ENCODE data around the gene KLHDC1.
"Not testable (repeated sequence)": the region's sequence is repeated elsewhere in the genome, so short reads cannot be mapped to it uniquely, and the experiment has no call there.

KLHDC1 gene

DNA sequence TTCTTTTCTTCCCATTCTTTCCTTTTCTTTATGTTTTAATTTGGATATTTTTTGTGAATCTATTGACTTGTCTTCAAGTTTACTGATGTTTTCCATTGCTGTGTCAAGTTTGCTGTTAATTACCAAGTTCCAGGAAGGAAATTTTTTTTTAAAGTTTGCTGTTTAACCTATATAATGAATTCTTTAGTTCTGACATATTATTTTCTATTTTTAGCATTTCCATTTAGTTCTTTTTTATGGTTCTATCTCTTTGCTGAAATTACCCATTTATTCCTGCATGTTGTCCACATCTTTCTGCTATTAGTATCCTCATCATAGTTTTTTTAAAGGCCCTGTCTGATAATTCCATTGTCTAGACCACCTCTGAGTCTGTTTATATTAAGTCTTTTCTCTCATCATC lies 27.8 kb downstream of the KLHDC1 start:
- Histone ChIP-seq H2AFZ (ENCODE audit: low read depth) (no peak overlapping the region), H3K27me3 (ENCODE audit: insufficient read depth, low read depth) (no peaks in the 10 kb centered on the region), H3K9ac (no peak overlapping the region), H4K20me1 (ENCODE audit: insufficient read depth) (no peaks in the 10 kb centered on the region), H3K4me1 (ENCODE audit: low read depth, poor library complexity, severe bottlenecking) (no peaks in the 10 kb centered on the region), H3K79me2 (ENCODE audit: insufficient read depth, low read depth) (no peaks in the 10 kb centered on the region), H3K36me3 (ENCODE audit: insufficient read depth) (no peaks in the 10 kb centered on the region), H3K4me2 (no peak overlapping the region), H3K27ac (no peak overlapping the region), H3K4me3 (IDR thresholded peaks at IDR 0.05; ENCODE audit: insufficient read depth, low read depth, low read length) (no peak overlapping the region)
- TF ChIP-seq, protein P1, sequence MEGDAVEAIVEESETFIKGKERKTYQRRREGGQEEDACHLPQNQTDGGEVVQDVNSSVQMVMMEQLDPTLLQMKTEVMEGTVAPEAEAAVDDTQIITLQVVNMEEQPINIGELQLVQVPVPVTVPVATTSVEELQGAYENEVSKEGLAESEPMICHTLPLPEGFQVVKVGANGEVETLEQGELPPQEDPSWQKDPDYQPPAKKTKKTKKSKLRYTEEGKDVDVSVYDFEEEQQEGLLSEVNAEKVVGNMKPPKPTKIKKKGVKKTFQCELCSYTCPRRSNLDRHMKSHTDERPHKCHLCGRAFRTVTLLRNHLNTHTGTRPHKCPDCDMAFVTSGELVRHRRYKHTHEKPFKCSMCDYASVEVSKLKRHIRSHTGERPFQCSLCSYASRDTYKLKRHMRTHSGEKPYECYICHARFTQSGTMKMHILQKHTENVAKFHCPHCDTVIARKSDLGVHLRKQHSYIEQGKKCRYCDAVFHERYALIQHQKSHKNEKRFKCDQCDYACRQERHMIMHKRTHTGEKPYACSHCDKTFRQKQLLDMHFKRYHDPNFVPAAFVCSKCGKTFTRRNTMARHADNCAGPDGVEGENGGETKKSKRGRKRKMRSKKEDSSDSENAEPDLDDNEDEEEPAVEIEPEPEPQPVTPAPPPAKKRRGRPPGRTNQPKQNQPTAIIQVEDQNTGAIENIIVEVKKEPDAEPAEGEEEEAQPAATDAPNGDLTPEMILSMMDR (conservative IDR thresholded peaks at IDR 0.05; ENCODE audit: low read depth, low read length), result no peak

DNA sequence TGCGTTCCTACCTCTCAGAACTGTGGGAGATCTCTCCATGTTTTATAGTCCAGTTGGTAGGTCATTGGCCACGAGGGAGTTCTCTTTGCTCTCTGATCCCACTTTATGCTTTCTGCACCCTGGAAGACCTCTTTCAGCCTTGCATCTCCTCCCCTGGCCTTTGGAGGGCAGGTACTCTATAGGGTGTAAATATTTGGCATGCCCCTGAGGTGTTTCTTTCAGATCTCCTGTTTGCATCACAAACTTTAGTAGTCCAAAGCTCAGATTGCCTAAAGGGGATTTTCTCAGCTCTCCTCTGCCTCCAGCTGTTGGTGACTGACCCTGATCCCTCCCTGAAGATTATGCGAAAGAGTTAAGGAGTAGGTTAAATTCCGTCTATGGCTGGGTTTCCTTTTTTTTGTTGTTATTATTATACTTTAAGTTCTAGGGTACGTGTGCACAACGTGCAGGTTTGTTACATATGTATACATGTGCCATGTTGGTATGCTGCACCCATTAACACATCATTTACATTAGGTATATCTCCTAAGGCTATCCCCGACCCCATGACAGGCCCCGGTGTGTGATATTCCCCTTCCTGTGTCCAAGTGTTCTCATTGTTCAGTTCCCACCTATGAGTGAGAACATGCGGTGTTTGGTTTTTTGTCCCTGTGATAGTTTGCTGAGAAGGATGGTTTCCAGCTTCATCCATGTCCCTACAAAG lies 29.0 kb downstream of the KLHDC1 start:
- H3K36me3 ChIP-seq (ENCODE audit: insufficient read depth); H3K4me2 ChIP-seq; H3K27me3 ChIP-seq (ENCODE audit: insufficient read depth, low read depth); H3K4me3 ChIP-seq (IDR thresholded peaks at IDR 0.05; ENCODE audit: insufficient read depth, low read depth, low read length); H3K79me2 ChIP-seq (ENCODE audit: insufficient read depth, low read depth); H3K4me1 ChIP-seq (ENCODE audit: low read depth, poor library complexity, severe bottlenecking); H3K9ac ChIP-seq; H3K27ac ChIP-seq; H4K20me1 ChIP-seq (ENCODE audit: insufficient read depth); H2AFZ ChIP-seq (ENCODE audit: low read depth): not testable (repeated sequence)

DNA sequence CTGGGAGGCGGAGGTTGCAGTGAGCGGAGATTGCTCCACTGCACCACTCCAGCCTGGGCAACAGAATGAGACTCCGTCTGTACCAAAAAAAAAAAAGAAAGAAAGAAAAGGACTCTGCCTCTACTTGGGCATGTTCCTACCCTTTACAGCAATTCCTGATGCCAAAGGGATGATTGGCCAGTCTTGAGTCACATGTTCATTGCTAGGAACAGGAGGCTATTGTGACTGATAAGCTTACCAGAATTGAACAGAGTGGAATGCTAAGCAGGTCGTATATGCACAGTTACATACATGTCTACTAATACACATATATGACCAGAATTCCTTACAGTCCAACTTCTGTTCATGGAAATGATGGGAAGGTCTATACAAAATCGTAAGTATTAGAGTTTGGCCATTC lies 34.3 kb downstream of the KLHDC1 start:
- H3K9ac ChIP-seq, result no peak overlapping the region
- no peaks in the 10 kb centered on the region for H3K27me3 ChIP-seq (ENCODE audit: insufficient read depth, low read depth)
- TF ChIP-seq, protein P1 (conservative IDR thresholded peaks at IDR 0.05; ENCODE audit: low read depth, low read length), result no peak
- no peak overlapping the region for H3K4me3 ChIP-seq (IDR thresholded peaks at IDR 0.05; ENCODE audit: insufficient read depth, low read depth, low read length)
- no peaks in the 10 kb centered on the region for H3K79me2 ChIP-seq (ENCODE audit: insufficient read depth, low read depth)
- H3K4me1 ChIP-seq (ENCODE audit: low read depth, poor library complexity, severe bottlenecking), result no peaks in the 10 kb centered on the region
- no peak overlapping the region for H2AFZ ChIP-seq (ENCODE audit: low read depth)
- no peaks in the 10 kb centered on the region for H4K20me1 ChIP-seq (ENCODE audit: insufficient read depth)
- H3K4me2 ChIP-seq, result no peak overlapping the region
- no peaks in the 10 kb centered on the region for H3K36me3 ChIP-seq (ENCODE audit: insufficient read depth)
- no peak overlapping the region for H3K27ac ChIP-seq

DNA sequence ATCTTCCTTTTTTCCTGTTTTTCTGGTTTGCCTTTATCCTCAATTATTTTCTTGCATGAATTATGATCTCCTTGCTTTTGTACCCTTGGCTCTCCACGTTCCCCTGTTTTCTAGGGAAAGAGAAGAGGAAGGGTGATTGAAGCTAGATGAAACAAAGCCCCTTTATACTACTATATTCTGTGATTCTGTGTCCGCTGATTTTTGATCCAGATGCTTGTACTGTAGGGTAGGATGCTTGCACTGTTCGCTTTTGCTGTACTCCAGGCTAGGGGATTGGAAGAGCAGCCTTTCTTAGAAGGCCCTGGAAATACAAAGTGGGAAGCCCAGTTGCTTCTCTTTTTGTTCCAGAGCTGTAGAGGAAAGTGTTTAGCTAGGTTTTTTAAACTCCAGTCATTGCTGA lies 40.0 kb downstream of the KLHDC1 start:
- H3K79me2 ChIP-seq (ENCODE audit: insufficient read depth, low read depth), result no peaks in the 10 kb centered on the region
- no peak overlapping the region for H3K27ac ChIP-seq
- no peaks in the 10 kb centered on the region for H4K20me1 ChIP-seq (ENCODE audit: insufficient read depth)
- no peaks in the 10 kb centered on the region for H3K36me3 ChIP-seq (ENCODE audit: insufficient read depth)
- no peak overlapping the region for H3K4me2 ChIP-seq
- no peak overlapping the region for H3K9ac ChIP-seq
- no peak overlapping the region for H3K4me3 ChIP-seq (IDR thresholded peaks at IDR 0.05; ENCODE audit: insufficient read depth, low read depth, low read length)
- no peaks in the 10 kb centered on the region for H3K4me1 ChIP-seq (ENCODE audit: low read depth, poor library complexity, severe bottlenecking)
- no peak overlapping the region for H2AFZ ChIP-seq (ENCODE audit: low read depth)
- TF ChIP-seq, protein P1 (conservative IDR thresholded peaks at IDR 0.05; ENCODE audit: low read depth, low read length), result no peak
- H3K27me3 ChIP-seq (ENCODE audit: insufficient read depth, low read depth), result no peaks in the 10 kb centered on the region

DNA sequence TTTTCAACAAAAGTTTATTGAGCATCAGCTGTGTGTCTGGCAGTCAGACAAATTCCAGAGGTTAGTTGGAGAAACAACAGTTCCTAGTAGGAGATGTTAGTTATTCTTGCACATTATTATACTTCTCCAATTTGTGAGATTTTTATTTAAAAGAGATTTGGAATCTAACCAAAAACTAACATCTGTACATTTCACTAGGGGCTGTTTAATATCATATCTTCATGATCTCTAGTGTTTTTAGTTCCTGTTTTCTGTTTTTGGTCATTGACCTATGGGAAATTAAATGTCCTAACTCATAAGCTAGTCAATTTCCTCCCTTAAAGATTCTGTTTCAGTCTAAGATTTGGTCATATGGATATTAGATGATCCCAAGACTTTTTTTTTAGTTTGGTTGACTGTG lies 40.9 kb downstream of the KLHDC1 start:
- no peak overlapping the region for H3K27ac ChIP-seq
- H3K27me3 ChIP-seq (ENCODE audit: insufficient read depth, low read depth), result no peaks in the 10 kb centered on the region
- H3K36me3 ChIP-seq (ENCODE audit: insufficient read depth), result no peaks in the 10 kb centered on the region
- H3K4me3 ChIP-seq (IDR thresholded peaks at IDR 0.05; ENCODE audit: insufficient read depth, low read depth, low read length), result no peak overlapping the region
- no peak overlapping the region for H3K4me2 ChIP-seq
- no peak overlapping the region for H3K9ac ChIP-seq
- no peaks in the 10 kb centered on the region for H4K20me1 ChIP-seq (ENCODE audit: insufficient read depth)
- no peak overlapping the region for H2AFZ ChIP-seq (ENCODE audit: low read depth)
- H3K4me1 ChIP-seq (ENCODE audit: low read depth, poor library complexity, severe bottlenecking), result no peaks in the 10 kb centered on the region
- no peaks in the 10 kb centered on the region for H3K79me2 ChIP-seq (ENCODE audit: insufficient read depth, low read depth)
- TF ChIP-seq, protein P1 (conservative IDR thresholded peaks at IDR 0.05; ENCODE audit: low read depth, low read length), result no peak

DNA sequence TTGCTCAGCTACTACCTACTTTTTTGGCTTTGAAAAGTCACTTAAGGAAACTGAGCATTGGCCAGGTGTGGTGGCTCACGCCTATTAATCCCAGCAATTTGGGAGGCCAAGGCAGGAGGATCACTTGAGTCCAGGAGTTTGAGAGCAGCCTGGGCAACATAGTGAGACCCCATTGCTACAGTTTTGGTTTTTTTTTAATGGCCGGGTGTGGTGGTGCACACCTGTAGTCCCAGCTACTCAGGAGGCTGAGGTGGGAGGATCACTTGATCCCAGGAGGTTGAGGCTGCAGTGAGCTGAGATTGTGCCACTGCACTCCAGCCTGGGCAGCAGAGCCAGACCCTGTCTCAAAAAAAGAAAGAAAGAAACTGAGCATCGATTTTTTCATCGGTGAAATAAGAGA lies 42.7 kb downstream of the KLHDC1 start:
- H3K36me3 ChIP-seq (ENCODE audit: insufficient read depth); H4K20me1 ChIP-seq (ENCODE audit: insufficient read depth); H3K4me1 ChIP-seq (ENCODE audit: low read depth, poor library complexity, severe bottlenecking); H3K79me2 ChIP-seq (ENCODE audit: insufficient read depth, low read depth); H3K27me3 ChIP-seq (ENCODE audit: insufficient read depth, low read depth); H3K4me2 ChIP-seq; H2AFZ ChIP-seq (ENCODE audit: low read depth); H3K9ac ChIP-seq; H3K27ac ChIP-seq; H3K4me3 ChIP-seq (IDR thresholded peaks at IDR 0.05; ENCODE audit: insufficient read depth, low read depth, low read length): not testable (repeated sequence)

Data from KMS-11 (cell line).